HepG2 (cell line): ENCODE measurements around the gene PLEKHO1. TPM values are rescaled to one million over a fixed set of nuclear protein-coding genes. Genes with fewer than 3 reads are reported as not detected.
A peak's percentile ranks its signal among the peaks of the same experiment; 100 is the strongest.

Experiments used
- ATAC-seq: fragments of 200-7000 bp; cut with Tn5 transposase; 3 replicates; pipeline ENCODE4 v1.9.1; 2020; ENCODE audit warnings: mild to moderate bottlenecking, moderate library complexity
- BruUV-seq: library from RNA; stranded (reverse); fragments of 400-500 nt; replicated peaks from 2 replicates; lab custom pipeline; 2021; lab: Mats Ljungman, UMichigan
- CTCF ChIA-PET: fragments of 300-600 bp; formaldehyde crosslinking; extraction: SDS; loops from one replicate; lab custom pipeline; 2021; ENCODE audit warnings: low total read pairs, inconsistent platforms, low intra/inter-chr PET ratio; lab: Yijun Ruan, JAX
- POLR2A ChIA-PET: fragments of 350-600 bp; sonication (Branson Sonifier 250); formaldehyde crosslinking; loops from one replicate; lab custom pipeline; 2020; ENCODE audit warnings: antibody characterized with exemption, inconsistent platforms; lab: Yijun Ruan, JAX
- DNase-seq: peaks from one replicate; pipeline ENCODE4 v3.0.0-alpha.2; 2015; ENCODE audit warnings: low spot score
- FAIRE-seq: peaks from 3 replicates; lab custom pipeline; 2011; peaks lifted over from hg19 to GRCh38; lab: Jason Lieb, UNC
- H2AFZ ChIP-seq: one replicate; pipeline ENCODE4 v1.6.1; 2011; ENCODE audit warnings: low read length, inconsistent platforms
- H3K27ac ChIP-seq: fragments of 300-600 bp; 3 replicates; pipeline ENCODE4 v1.8.0; 2011; ENCODE audit warnings: mixed run types, mild to moderate bottlenecking, mixed read lengths, low read length, inconsistent platforms; ENCODE audit not compliant: insufficient read depth; ENCODE audit errors: extremely low read length
- H3K27me3 ChIP-seq, 2 experiments: fragments of 200-600 bp in 1 of 2; 2 replicates in 1 of 2; 3 replicates in 1 of 2; pipeline versions ENCODE4 v1.6.0 to v1.8.0; 2011; ENCODE audit warnings: low read length in 2 of 2, mild to moderate bottlenecking in 2 of 2, moderate library complexity in 2 of 2, inconsistent platforms in 1 of 2; ENCODE audit not compliant: insufficient read depth in 2 of 2, control insufficient read depth in 1 of 2
- H3K36me3 ChIP-seq, 2 experiments: fragments of 200-600 bp in 1 of 2; replicated peaks in 1 of 2; 2 replicates in 1 of 2; 3 replicates in 1 of 2; pipeline versions ENCODE4 v1.5.1 to v1.8.0; 2011; ENCODE audit warnings: low read length in 2 of 2, inconsistent platforms in 1 of 2; ENCODE audit not compliant: insufficient read depth in 2 of 2, control insufficient read depth in 1 of 2
- H3K4me1 ChIP-seq: 2 replicates; pipeline ENCODE4 v1.5.1; 2012; ENCODE audit warnings: low read length, inconsistent platforms; ENCODE audit not compliant: insufficient read depth
- H3K4me2 ChIP-seq: 2 replicates; pipeline ENCODE4 v1.6.0; 2011; ENCODE audit warnings: low read depth, low read length, inconsistent platforms
- H3K4me3 ChIP-seq, 3 experiments: fragments of 200-600 bp in 1 of 3; sonication (generic), shearing (Covaris generic) in 1 of 3; replicated peaks in 1 of 3; 2 replicates each; pipeline ENCODE4 v1.5.1; 2011 to 2016; ENCODE audit warnings: low read length in 3 of 3, inconsistent platforms in 2 of 3, low read depth in 2 of 3, mild to moderate bottlenecking in 2 of 3, control low read depth in 1 of 3, mixed read lengths in 1 of 3; ENCODE audit not compliant: insufficient read depth in 1 of 3
- H3K79me2 ChIP-seq: one replicate; pipeline ENCODE4 v1.6.1; 2011; ENCODE audit warnings: low read length, inconsistent platforms; ENCODE audit not compliant: insufficient read depth
- H3K9ac ChIP-seq: 2 replicates; pipeline ENCODE4 v1.6.0; 2011; ENCODE audit warnings: mild to moderate bottlenecking, low read depth, low read length, inconsistent platforms; ENCODE audit not compliant: insufficient read depth
- H3K9me3 ChIP-seq: 2 replicates; pipeline ENCODE4 v1.5.1; 2012; ENCODE audit warnings: mild to moderate bottlenecking, low read length
- H4K20me1 ChIP-seq: 2 replicates; pipeline ENCODE4 v1.6.0; 2011; ENCODE audit warnings: inconsistent platforms, mild to moderate bottlenecking, low read length, moderate library complexity; ENCODE audit not compliant: insufficient read depth
- CAMTA2 ChIP-seq: sonication (generic); formaldehyde crosslinking; IDR thresholded peaks from 2 replicates; pipeline ENCODE4 v1.4.0; 2020; ENCODE audit warnings: mild to moderate bottlenecking, missing genetic modification reagents, borderline replicate concordance
- GATA4 ChIP-seq: sonication (generic); IDR thresholded peaks from 2 replicates; pipeline ENCODE4 v1.6.1; 2016; ENCODE audit warnings: antibody characterized with exemption, low read depth, borderline replicate concordance
- KLF13 ChIP-seq: sonication (generic); formaldehyde crosslinking; IDR thresholded peaks from 2 replicates; pipeline ENCODE4 v1.4.0; 2020; ENCODE audit warnings: mild to moderate bottlenecking, missing genetic modification reagents
- MAFF ChIP-seq: IDR thresholded peaks from 2 replicates; pipeline ENCODE4 v1.6.1; 2011; ENCODE audit warnings: low read depth, low read length, improper control_type of control experiment
- MZF1 ChIP-seq: sonication (generic); formaldehyde crosslinking; IDR thresholded peaks from 2 replicates; pipeline ENCODE4 v1.8.1; 2023; ENCODE audit warnings: mild to moderate bottlenecking, missing genetic modification reagents, borderline replicate concordance
- POLR2G ChIP-seq: fragments of 200-400 bp; formaldehyde crosslinking; IDR thresholded peaks from 2 replicates; pipeline ENCODE4 v1.6.1; 2018; ENCODE audit warnings: mild to moderate bottlenecking, low read depth, low read length, moderate library complexity
- RARG ChIP-seq: sonication (generic); formaldehyde crosslinking; IDR thresholded peaks from 2 replicates; pipeline ENCODE4 v1.4.0; 2020; ENCODE audit warnings: low read depth, mild to moderate bottlenecking, missing genetic modification reagents
- RORA ChIP-seq: sonication (generic); formaldehyde crosslinking; IDR thresholded peaks from 2 replicates; pipeline ENCODE4 v1.5.0; 2020; ENCODE audit warnings: mild to moderate bottlenecking, missing genetic modification reagents, moderate library complexity
- SAFB2 ChIP-seq: sonication (generic); formaldehyde crosslinking; IDR thresholded peaks from 2 replicates; pipeline ENCODE4 v1.5.1; 2020; ENCODE audit warnings: missing genetic modification reagents, low read depth, mild to moderate bottlenecking, borderline replicate concordance
- SMAD1 ChIP-seq: sonication (generic); formaldehyde crosslinking; IDR thresholded peaks from 2 replicates; pipeline ENCODE4 v1.4.0; 2020; ENCODE audit warnings: missing genetic modification reagents, low read depth, mild to moderate bottlenecking, borderline replicate concordance
- TBL1XR1 ChIP-seq: fragments of 150-350 bp; IDR thresholded peaks from 2 replicates; pipeline ENCODE4 v1.6.1; 2014; ENCODE audit warnings: borderline replicate concordance, low read length; ENCODE audit not compliant: partially characterized antibody
- TBX2 ChIP-seq: sonication (generic); formaldehyde crosslinking; IDR thresholded peaks from 2 replicates; pipeline ENCODE4 v1.5.0; 2020; ENCODE audit warnings: missing genetic modification reagents, mild to moderate bottlenecking, borderline replicate concordance
- THYN1 ChIP-seq: sonication (generic); formaldehyde crosslinking; IDR thresholded peaks from 2 replicates; pipeline ENCODE4 v1.8.1; 2023; ENCODE audit warnings: low read depth, mild to moderate bottlenecking, moderate library complexity, missing genetic modification reagents, borderline replicate concordance
- ZFP90 ChIP-seq: sonication (generic); formaldehyde crosslinking; IDR thresholded peaks from 2 replicates; pipeline ENCODE4 v1.8.0; 2022; ENCODE audit warnings: missing genetic modification reagents, mild to moderate bottlenecking, inconsistent platforms, borderline replicate concordance
- ZNF136 ChIP-seq: sonication (generic); formaldehyde crosslinking; IDR thresholded peaks from 2 replicates; pipeline ENCODE4 v1.8.1; 2022; ENCODE audit warnings: low read depth, mild to moderate bottlenecking, moderate library complexity, missing genetic modification reagents
- ZNF205 ChIP-seq: IDR thresholded peaks from 2 replicates; pipeline ENCODE4 v1.6.1; 2018; ENCODE audit warnings: missing biosample characterization, missing genetic modification reagents
- ZNF264 ChIP-seq: sonication (generic); formaldehyde crosslinking; IDR thresholded peaks from 2 replicates; pipeline ENCODE4 v1.4.0; 2020; ENCODE audit warnings: missing genetic modification reagents
- ZNF550 ChIP-seq: sonication (generic); formaldehyde crosslinking; IDR thresholded peaks from 2 replicates; pipeline ENCODE4 v1.4.0; 2020; ENCODE audit warnings: mild to moderate bottlenecking, missing genetic modification reagents, borderline replicate concordance
- ZNF557 ChIP-seq: sonication (generic); formaldehyde crosslinking; IDR thresholded peaks from 2 replicates; pipeline ENCODE4 v1.4.0; 2020; ENCODE audit warnings: missing genetic modification reagents
- ZNF572 ChIP-seq: sonication (generic); formaldehyde crosslinking; IDR thresholded peaks from 2 replicates; pipeline ENCODE4 v1.5.1; 2020; ENCODE audit warnings: mild to moderate bottlenecking, missing genetic modification reagents
- ZNF605 ChIP-seq: sonication (generic); formaldehyde crosslinking; IDR thresholded peaks from 2 replicates; pipeline ENCODE4 v1.8.0; 2022; ENCODE audit warnings: mild to moderate bottlenecking, missing genetic modification reagents
- WGBS: methylation state at CpG from one replicate; pipeline ENCODE4 v1.1.6; 2017; ENCODE audit warnings: low lambda C conversion rate; 5-methylcytosine and 5-hydroxymethylcytosine counted together
- in situ Hi-C: cut with HindIII; loops from 2 replicates; pipeline ENCODE4 v1.10.0; 2017; ENCODE audit warnings: low pct_unique_long_range_greater_than_20kb; ENCODE audit not compliant: extremely low pct_ligation_motif_present
- intact Hi-C: fragments of 100-400 bp; cut with micrococcal nuclease; formaldehyde crosslinking; loops from one replicate; pipeline ENCODE4 v1.10.0; 2022; ENCODE audit not compliant: unreplicated experiment
- polyA plus RNA-seq, 8 experiments: library from polyadenylated mRNA; depleted of rRNA in 3 of 8; stranded (reverse) in 7 of 8; unstranded in 1 of 8; fragments of >200 nt; fragmentation: Illumina TruSeq in 4 of 8; extraction: Trizol in 4 of 8; gene quantifications; 2 replicates each; pipeline versions ENCODE4 v1.2.1 to v1.2.3, GENCODE V29; 2011 to 2016; ENCODE audit warnings: low read depth in 4 of 8, missing spikeins in 1 of 8, mixed read lengths in 1 of 8; ENCODE audit not compliant: insufficient read depth in 1 of 8
- total RNA-seq, 5 experiments: library from RNA; depleted of rRNA; stranded (reverse); fragments of >200 nt; fragmentation: Illumina TruSeq; extraction: Trizol; gene quantifications; 2 replicates each; pipeline ENCODE4 v1.2.3, GENCODE V29; 2016; ENCODE audit warnings: low read depth in 1 of 5
- TF ChIP-seq, protein P1 (sequence below): sonication (generic); formaldehyde crosslinking; IDR thresholded peaks from 2 replicates; pipeline ENCODE4 v1.8.0; 2022; ENCODE audit warnings: low read depth, missing genetic modification reagents
- TF ChIP-seq, protein P2 (sequence below): sonication (generic); formaldehyde crosslinking; IDR thresholded peaks from 2 replicates; pipeline ENCODE4 v1.4.0; 2020; ENCODE audit warnings: missing genetic modification reagents

The PLEKHO1 gene
- total and polyA plus RNA-seq, 2 of the 13 experiments (the other 11 are each of a cell fraction or from before 2014, with no cell fraction given), result 9.8 to 10.1 TPM

DNA sequence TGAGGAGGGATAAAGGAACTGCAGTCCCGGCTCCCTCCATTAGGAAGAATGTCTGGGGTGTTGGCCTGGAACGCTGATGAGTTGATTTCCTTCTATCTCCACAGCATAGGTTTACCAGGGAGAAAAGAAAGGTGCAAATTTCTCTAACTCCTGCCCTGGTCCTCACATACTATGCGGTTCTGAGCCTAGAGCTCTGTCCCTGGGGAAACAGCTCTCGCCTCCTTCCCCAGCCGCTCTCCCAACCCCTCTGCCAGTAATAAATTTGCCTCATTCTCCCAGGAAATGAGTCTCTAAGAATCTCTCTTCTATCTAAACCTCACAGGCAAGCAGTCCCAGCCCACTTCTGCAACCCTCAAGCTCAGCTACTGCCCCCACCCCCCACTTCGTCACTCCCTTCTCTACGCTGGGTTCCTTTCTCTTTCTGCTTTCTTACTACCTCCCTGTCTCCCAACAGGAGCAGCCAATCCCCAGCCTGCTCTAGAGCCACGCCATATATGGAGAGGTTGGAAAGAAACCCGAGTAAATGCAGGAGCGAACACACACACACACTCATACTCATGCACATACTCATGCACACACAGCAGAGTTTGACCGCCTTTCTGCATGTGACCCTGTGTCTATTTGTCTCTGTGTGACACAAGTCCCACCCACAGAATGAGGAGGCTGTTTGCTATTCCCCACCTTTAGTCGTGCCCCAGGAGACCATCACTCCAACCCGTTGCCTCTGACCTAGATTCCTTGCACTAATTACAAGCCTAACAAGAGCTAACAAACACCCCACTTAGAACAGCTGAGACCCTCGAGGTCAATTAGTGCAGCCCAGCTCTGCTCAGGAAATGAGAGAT is 13.4 kb downstream of the PLEKHO1 start:
- ChIA-PET CTCF (no interaction called here), POLR2A (interaction anchor here (1.3 to 1.5 kb wide), 2 partner anchors 24 to 275 kb away, joined by 3 to 4 read pairs; a partner anchor contains a TSS)
- H3K27ac ChIP-seq, result peak overlapping the region; percentile 37
- 4% methylated on average over 14 of the region's 14 CpGs for WGBS
- H3K9ac ChIP-seq, result peak overlapping the region; percentile 80
- no peaks in the 10 kb centered on the region; a peak in 1 of 5 replicates for H3K36me3 ChIP-seq
- BruUV-seq, result TSS peak; percentile 99
- DNase-seq, result peak; percentile 95
- no peaks in the 10 kb centered on the region for H4K20me1 ChIP-seq
- peaks cover 1 to 13% of the 10 kb centered on the region in 2 experiments; a peak in 2 of 5 replicates for H3K27me3 ChIP-seq
- no peaks in the 10 kb centered on the region for H3K79me2 ChIP-seq
- FAIRE-seq, result peak; percentile 89
- peaks cover 37% of the 10 kb centered on the region for H3K4me1 ChIP-seq
- peak; percentile 96 for ATAC-seq
- intact Hi-C loops, result loop anchor here (5.0 to 10.0 kb wide), 2 partner anchors 96 to 198 kb away; partner anchors contain the start of gene VPS45
- in situ Hi-C loops, result no loop called here
- no peaks in the 10 kb centered on the region for H3K9me3 ChIP-seq
- peak overlapping the region; percentile 93 for H3K4me2 ChIP-seq
- H2AFZ ChIP-seq, result peak overlapping the region; percentile 64
- peak overlapping the region; percentile 47 to 66 (median 59) for H3K4me3 ChIP-seq
- TF ChIP-seq SAFB2 (CRISPR knock-in tag), result no peak
- TF ChIP-seq ZNF264 (CRISPR knock-in tag), result no peak
- no peak for TF ChIP-seq THYN1
- no peak for TF ChIP-seq RARG (CRISPR knock-in tag)
- no peak for TF ChIP-seq MZF1 (CRISPR knock-in tag)
- TF ChIP-seq ZNF550 (CRISPR knock-in tag), result no peak
- TF ChIP-seq, protein P1, sequence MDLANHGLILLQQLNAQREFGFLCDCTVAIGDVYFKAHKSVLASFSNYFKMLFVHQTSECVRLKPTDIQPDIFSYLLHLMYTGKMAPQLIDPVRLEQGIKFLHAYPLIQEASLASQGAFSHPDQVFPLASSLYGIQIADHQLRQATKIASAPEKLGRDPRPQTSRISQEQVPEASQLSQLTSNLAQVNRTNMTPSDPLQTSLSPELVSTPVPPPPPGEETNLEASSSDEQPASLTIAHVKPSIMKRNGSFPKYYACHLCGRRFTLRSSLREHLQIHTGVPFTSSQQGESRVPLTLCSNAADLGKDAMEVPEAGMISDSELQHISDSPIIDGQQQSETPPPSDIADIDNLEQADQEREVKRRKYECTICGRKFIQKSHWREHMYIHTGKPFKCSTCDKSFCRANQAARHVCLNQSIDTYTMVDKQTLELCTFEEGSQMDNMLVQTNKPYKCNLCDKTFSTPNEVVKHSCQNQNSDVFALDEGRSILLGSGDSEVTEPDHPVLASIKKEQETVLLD (CRISPR knock-in tag), result no peak
- no peak for TF ChIP-seq CAMTA2 (CRISPR knock-in tag)
- TF ChIP-seq ZNF205 (CRISPR knock-in tag), result peak; percentile 48; the same call in 1 of the 2 replicates
- 0 out of 2 replicates have a peak, but pooled peaks have one; percentile 32 for TF ChIP-seq ZNF557 (CRISPR knock-in tag)
- TF ChIP-seq, protein P2, sequence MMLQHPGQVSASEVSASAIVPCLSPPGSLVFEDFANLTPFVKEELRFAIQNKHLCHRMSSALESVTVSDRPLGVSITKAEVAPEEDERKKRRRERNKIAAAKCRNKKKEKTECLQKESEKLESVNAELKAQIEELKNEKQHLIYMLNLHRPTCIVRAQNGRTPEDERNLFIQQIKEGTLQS (CRISPR knock-in tag), result no peak
- TF ChIP-seq MAFF, result no peak
- TF ChIP-seq ZNF605 (CRISPR knock-in tag), result peak; percentile 69; the same call in 1 of the 2 replicates
- 0 out of 2 replicates have a peak, but pooled peaks have one; percentile 20 for TF ChIP-seq ZFP90 (CRISPR knock-in tag)
- TF ChIP-seq POLR2G, result peak; percentile 40; the same call in 1 of the 2 replicates
- TF ChIP-seq TBL1XR1, result no peak
- TF ChIP-seq TBX2, result no peak
- TF ChIP-seq RORA (CRISPR knock-in tag), result no peak
- no peak for TF ChIP-seq ZNF572 (CRISPR knock-in tag)
- peak; percentile 88; the same call in 1 of the 2 replicates for TF ChIP-seq KLF13 (CRISPR knock-in tag)
- TF ChIP-seq GATA4, result no peak
- TF ChIP-seq SMAD1 (CRISPR knock-in tag), result no peak
- no peak for TF ChIP-seq ZNF136 (CRISPR knock-in tag)
